GM12878 (cell line): ENCODE results near the gene ATP5F1D.

ENCODE experiments used
- BHLHE40 ChIP-seq, 2 experiments: fragments of 450-650 bp in 1 of 2; IDR thresholded peaks; 2 replicates each; pipeline ENCODE4 v1.6.1; 2011 to 2017; ENCODE audit warnings: low read depth in 2 of 2, borderline replicate concordance in 1 of 2, improper control_type of control experiment in 1 of 2, low read length in 1 of 2, mild to moderate bottlenecking in 1 of 2
- MTA2 ChIP-seq: fragments of 450-650 bp; IDR thresholded peaks from 2 replicates; pipeline ENCODE4 v1.6.1; 2016; ENCODE audit warnings: low read depth, mild to moderate bottlenecking, moderate library complexity
- POLR2A ChIP-seq: IDR thresholded peaks from 2 replicates; pipeline ENCODE4 v1.6.1; 2011; ENCODE audit warnings: low read depth, mild to moderate bottlenecking, low read length
- POLR2AphosphoS5 ChIP-seq: IDR thresholded peaks from 2 replicates; pipeline ENCODE4 v1.6.1; 2011; ENCODE audit warnings: mild to moderate bottlenecking, low read length, inconsistent platforms
- SUPT20H ChIP-seq: IDR thresholded peaks from 2 replicates; pipeline ENCODE4 v1.6.1; 2011; ENCODE audit warnings: low read depth, mild to moderate bottlenecking, low read length, moderate library complexity, borderline replicate concordance; ENCODE audit not compliant: control insufficient read depth
- ZNF274 ChIP-seq: IDR thresholded peaks from one replicate; pipeline ENCODE4 v1.8.0; 2011; ENCODE audit not compliant: insufficient read length, insufficient read depth
- TF ChIP-seq, protein P1 (sequence below), 3 experiments: IDR thresholded peaks in 2 of 3; conservative IDR thresholded peaks in 1 of 3; 2 replicates each; pipeline ENCODE4 v1.5.1; 2011; ENCODE audit warnings: low read depth in 3 of 3, low read length in 3 of 3, mild to moderate bottlenecking in 3 of 3, control low read depth in 2 of 3, moderate library complexity in 2 of 3, inconsistent platforms in 1 of 3, mixed read lengths in 1 of 3; ENCODE audit not compliant: control insufficient read depth in 2 of 3, insufficient read depth in 1 of 3; ENCODE audit errors: extremely low read depth in 1 of 3

DNA sequence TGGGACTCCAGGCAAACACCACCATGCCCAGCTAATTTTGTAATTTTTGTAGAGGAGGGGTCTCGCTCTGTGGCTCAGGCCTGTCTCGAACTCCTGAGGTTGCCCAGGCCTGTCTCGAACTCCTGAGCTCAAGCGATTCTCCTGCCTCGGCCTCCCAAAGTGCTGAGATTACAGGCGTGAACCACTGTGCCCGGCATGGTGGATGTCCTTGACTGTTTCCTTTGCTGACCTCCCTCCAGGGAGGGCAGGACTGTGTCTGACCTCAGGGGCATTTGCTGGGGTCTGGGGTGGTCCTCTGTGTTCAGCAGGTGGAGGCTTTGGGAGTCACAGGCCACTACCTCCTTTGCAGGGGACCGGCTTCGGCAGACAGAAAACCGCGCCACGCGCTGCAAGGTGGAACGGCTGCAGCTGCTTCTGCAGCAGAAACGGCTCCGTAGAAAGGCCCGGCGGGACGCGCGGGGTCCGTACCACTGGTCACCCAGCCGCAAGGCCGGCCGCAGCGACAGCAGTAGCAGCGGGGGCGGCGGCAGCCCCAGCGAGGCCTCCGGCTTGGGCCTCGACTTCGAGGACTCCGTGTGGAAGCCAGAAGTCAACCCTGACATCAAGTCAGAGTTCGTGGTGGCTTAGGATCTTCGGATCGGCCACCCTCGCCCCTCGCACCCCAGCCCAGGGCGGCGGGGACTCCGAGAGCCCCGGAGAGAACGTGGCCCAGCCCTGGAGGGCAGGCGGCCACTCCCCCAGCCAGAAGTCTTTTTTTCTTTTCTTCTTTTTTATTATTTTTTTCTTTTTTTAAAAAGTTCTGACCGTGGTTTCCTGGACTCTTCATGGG is 15.3 kb downstream of the ATP5F1D start:
- no peak for TF ChIP-seq ZNF274
- TF ChIP-seq POLR2AphosphoS5: no peak; the same call in 1 of the 2 replicates
- TF ChIP-seq, protein P1, sequence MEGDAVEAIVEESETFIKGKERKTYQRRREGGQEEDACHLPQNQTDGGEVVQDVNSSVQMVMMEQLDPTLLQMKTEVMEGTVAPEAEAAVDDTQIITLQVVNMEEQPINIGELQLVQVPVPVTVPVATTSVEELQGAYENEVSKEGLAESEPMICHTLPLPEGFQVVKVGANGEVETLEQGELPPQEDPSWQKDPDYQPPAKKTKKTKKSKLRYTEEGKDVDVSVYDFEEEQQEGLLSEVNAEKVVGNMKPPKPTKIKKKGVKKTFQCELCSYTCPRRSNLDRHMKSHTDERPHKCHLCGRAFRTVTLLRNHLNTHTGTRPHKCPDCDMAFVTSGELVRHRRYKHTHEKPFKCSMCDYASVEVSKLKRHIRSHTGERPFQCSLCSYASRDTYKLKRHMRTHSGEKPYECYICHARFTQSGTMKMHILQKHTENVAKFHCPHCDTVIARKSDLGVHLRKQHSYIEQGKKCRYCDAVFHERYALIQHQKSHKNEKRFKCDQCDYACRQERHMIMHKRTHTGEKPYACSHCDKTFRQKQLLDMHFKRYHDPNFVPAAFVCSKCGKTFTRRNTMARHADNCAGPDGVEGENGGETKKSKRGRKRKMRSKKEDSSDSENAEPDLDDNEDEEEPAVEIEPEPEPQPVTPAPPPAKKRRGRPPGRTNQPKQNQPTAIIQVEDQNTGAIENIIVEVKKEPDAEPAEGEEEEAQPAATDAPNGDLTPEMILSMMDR (IDR thresholded peaks at IDR 0.05 in 2 of 3, conservative IDR thresholded peaks at IDR 0.05 in 1 of 3; ENCODE audit: control insufficient read depth in 2 of 3, extremely low read depth in 1 of 3, insufficient read depth in 1 of 3, low read depth in 3 of 3, low read length in 3 of 3): no peak
- no peak for TF ChIP-seq SUPT20H
- no peak for TF ChIP-seq MTA2
- no peak for TF ChIP-seq BHLHE40 (IDR thresholded peaks at IDR 0.05; ENCODE audit: borderline replicate concordance in 1 of 2, low read depth in 2 of 2, low read length in 1 of 2)
- TF ChIP-seq POLR2A: no peak
